OCI-LY1 (cell line): ENCODE data around the gene SHROOM2.

ENCODE experiments used
- EZH2 ChIP-seq: fragments of 200-600 bp; sonication (generic), shearing (Covaris generic); IDR thresholded peaks from 2 replicates; pipeline ENCODE4 v1.8.0; 2017; ENCODE audit warnings: borderline replicate concordance, mixed run types, mild to moderate bottlenecking, antibody characterized with exemption, low read length, moderate library complexity, mixed read lengths
- TF ChIP-seq, protein P1 (sequence below): fragments of 200-600 bp; sonication (generic), shearing (Covaris generic); IDR thresholded peaks from 2 replicates; pipeline ENCODE4 v1.5.1; 2017; ENCODE audit warnings: mild to moderate bottlenecking, antibody characterized with exemption, low read length, moderate library complexity, mixed read lengths

GRCh38 chrX:9873360-9873759, 87.1 kb downstream of the SHROOM2 start:
- TF ChIP-seq, protein P1, sequence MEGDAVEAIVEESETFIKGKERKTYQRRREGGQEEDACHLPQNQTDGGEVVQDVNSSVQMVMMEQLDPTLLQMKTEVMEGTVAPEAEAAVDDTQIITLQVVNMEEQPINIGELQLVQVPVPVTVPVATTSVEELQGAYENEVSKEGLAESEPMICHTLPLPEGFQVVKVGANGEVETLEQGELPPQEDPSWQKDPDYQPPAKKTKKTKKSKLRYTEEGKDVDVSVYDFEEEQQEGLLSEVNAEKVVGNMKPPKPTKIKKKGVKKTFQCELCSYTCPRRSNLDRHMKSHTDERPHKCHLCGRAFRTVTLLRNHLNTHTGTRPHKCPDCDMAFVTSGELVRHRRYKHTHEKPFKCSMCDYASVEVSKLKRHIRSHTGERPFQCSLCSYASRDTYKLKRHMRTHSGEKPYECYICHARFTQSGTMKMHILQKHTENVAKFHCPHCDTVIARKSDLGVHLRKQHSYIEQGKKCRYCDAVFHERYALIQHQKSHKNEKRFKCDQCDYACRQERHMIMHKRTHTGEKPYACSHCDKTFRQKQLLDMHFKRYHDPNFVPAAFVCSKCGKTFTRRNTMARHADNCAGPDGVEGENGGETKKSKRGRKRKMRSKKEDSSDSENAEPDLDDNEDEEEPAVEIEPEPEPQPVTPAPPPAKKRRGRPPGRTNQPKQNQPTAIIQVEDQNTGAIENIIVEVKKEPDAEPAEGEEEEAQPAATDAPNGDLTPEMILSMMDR, result no peak
- no peak for TF ChIP-seq EZH2
